Neural cell (in vitro differentiated cells): ENCODE data around the gene ERH. TPM values are rescaled to one million over a fixed set of nuclear protein-coding genes. Genes with fewer than 3 reads are reported as not detected.

Experiments
- H2AFZ ChIP-seq: fragments of 200-600, 300-800 bp; sonication (generic), shearing (Covaris generic); 2 replicates; pipeline ENCODE4 v1.6.0; 2014; ENCODE audit warnings: low read depth, mild to moderate bottlenecking, antibody characterized with exemption, low read length, moderate library complexity
- H3F3A ChIP-seq: fragments of 200-600 bp; shearing (Covaris generic); 2 replicates; pipeline ENCODE4 v1.6.1; 2016; ENCODE audit warnings: mild to moderate bottlenecking, moderate library complexity, mixed read lengths, antibody characterized with exemption, low read length; ENCODE audit not compliant: insufficient read depth, poor library complexity, severe bottlenecking
- H3K27ac ChIP-seq: fragments of 200-600, 300-800 bp; sonication (generic), shearing (Covaris generic); 2 replicates; pipeline ENCODE4 v1.5.1; 2014; ENCODE audit warnings: mild to moderate bottlenecking, low read length, moderate library complexity
- H3K27me3 ChIP-seq: fragments of 300-800, 200-600 bp; sonication (generic), shearing (Covaris generic); 2 replicates; pipeline ENCODE4 v1.6.0; 2014; ENCODE audit warnings: mild to moderate bottlenecking, low read depth, low read length, moderate library complexity; ENCODE audit not compliant: insufficient read depth
- H3K36me3 ChIP-seq: fragments of 300-800, 200-600 bp; sonication (generic), shearing (Covaris generic); 2 replicates; pipeline ENCODE4 v1.5.1; 2014; ENCODE audit warnings: mild to moderate bottlenecking, antibody characterized with exemption, low read length, moderate library complexity; ENCODE audit not compliant: insufficient read depth
- H3K4me2 ChIP-seq: fragments of 300-800, 200-600 bp; sonication (generic), shearing (Covaris generic); 2 replicates; pipeline ENCODE4 v1.6.0; 2014; ENCODE audit warnings: mild to moderate bottlenecking, low read length
- H3K4me3 ChIP-seq: fragments of 300-800, 200-600 bp; sonication (generic), shearing (Covaris generic); 2 replicates; pipeline ENCODE4 v1.5.1; 2014; ENCODE audit warnings: mild to moderate bottlenecking, low read length, moderate library complexity
- H3K79me2 ChIP-seq: fragments of 200-600 bp; shearing (Covaris generic); replicated peaks from 2 replicates; pipeline ENCODE4 v1.6.0; 2014; ENCODE audit warnings: mild to moderate bottlenecking, low read length, moderate library complexity; ENCODE audit not compliant: insufficient read depth
- H3K9ac ChIP-seq: fragments of 300-800, 200-600 bp; sonication (generic), shearing (Covaris generic); 2 replicates; pipeline ENCODE4 v1.6.1; 2016; ENCODE audit warnings: mild to moderate bottlenecking, low read length, mixed read lengths
- H3K9me2 ChIP-seq: fragments of 200-600 bp; shearing (Covaris generic); 2 replicates; pipeline ENCODE4 v1.6.1; 2016; ENCODE audit warnings: mild to moderate bottlenecking, low read length, mixed read lengths; ENCODE audit not compliant: insufficient read depth
- H3K9me3 ChIP-seq: fragments of 200-600, 300-800 bp; sonication (generic), shearing (Covaris generic); 2 replicates; pipeline ENCODE4 v1.6.1; 2016; ENCODE audit warnings: mild to moderate bottlenecking, mixed run types, low read length, moderate library complexity, mixed read lengths
- H4K20me1 ChIP-seq: fragments of 200-600 bp; shearing (Covaris generic); 2 replicates; pipeline ENCODE4 v1.6.1; 2016; ENCODE audit warnings: mild to moderate bottlenecking, mixed run types; ENCODE audit not compliant: insufficient read depth
- EP300 ChIP-seq: fragments of 450-650 bp; conservative IDR thresholded peaks from 2 replicates; pipeline ENCODE4 v1.6.1; 2014; ENCODE audit warnings: antibody characterized with exemption, mild to moderate bottlenecking, moderate library complexity; ENCODE audit not compliant: poor library complexity, severe bottlenecking
- EZH2 ChIP-seq: fragments of 200-600, 300-800 bp; shearing (Covaris generic), sonication (generic); IDR thresholded peaks from 2 replicates; pipeline ENCODE4 v1.6.1; 2014; ENCODE audit warnings: antibody characterized with exemption, low read length, borderline replicate concordance, mild to moderate bottlenecking; ENCODE audit not compliant: insufficient read depth, poor library complexity, severe bottlenecking
- MXI1 ChIP-seq: fragments of 450-650 bp; conservative IDR thresholded peaks from 2 replicates; pipeline ENCODE4 v1.6.1; 2014; ENCODE audit warnings: antibody characterized with exemption, mild to moderate bottlenecking; ENCODE audit not compliant: poor library complexity, severe bottlenecking
- POLR2AphosphoS5 ChIP-seq: IDR thresholded peaks from 2 replicates; pipeline ENCODE4 v1.6.1; 2012
- RAD21 ChIP-seq: fragments of 450-650 bp; conservative IDR thresholded peaks from 2 replicates; pipeline ENCODE4 v1.6.1; 2014; ENCODE audit warnings: antibody characterized with exemption, mild to moderate bottlenecking, moderate library complexity
- SMC3 ChIP-seq: fragments of 450-650 bp; conservative IDR thresholded peaks from 2 replicates; pipeline ENCODE4 v1.6.1; 2014; ENCODE audit warnings: antibody characterized with exemption, mild to moderate bottlenecking, moderate library complexity; ENCODE audit not compliant: poor library complexity
- TAF1 ChIP-seq: IDR thresholded peaks from 2 replicates; pipeline ENCODE4 v1.6.1; 2012; ENCODE audit warnings: low read depth
- polyA plus RNA-seq: library from polyadenylated mRNA; depleted of rRNA; stranded (reverse); fragments of >200 nt; gene quantifications from 2 replicates; pipeline ENCODE4 v1.2.3, GENCODE V29; 2014
- TF ChIP-seq, protein P1 (sequence below): fragments of 450-650 bp; IDR thresholded peaks from 2 replicates; pipeline ENCODE4 v1.5.1; 2014; ENCODE audit warnings: antibody characterized with exemption, mild to moderate bottlenecking, moderate library complexity; ENCODE audit not compliant: poor library complexity, severe bottlenecking
- TF ChIP-seq, protein P2 (sequence below): IDR thresholded peaks from 2 replicates; pipeline ENCODE4 v1.6.1; 2012; ENCODE audit warnings: borderline replicate concordance

The ERH gene
- polyA plus RNA-seq, 1 donor from 2014 or later: 480 TPM

DNA sequence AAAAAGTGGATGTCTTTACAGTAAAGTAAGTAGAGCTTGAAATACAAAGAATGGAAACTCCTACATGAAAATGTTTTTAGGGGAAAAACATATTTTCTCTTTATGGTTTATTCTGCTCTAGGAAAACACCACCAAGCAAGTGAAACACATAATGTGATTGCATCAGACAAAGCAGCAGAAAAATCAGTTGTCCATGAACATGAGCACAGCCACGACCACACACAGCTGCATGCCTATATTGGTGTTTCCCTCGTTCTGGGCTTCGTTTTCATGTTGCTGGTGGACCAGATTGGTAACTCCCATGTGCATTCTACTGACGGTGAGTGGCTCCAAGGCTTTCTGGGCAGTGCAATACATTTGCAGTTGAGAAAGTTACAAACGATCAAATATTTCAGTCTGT lies 43.8 kb upstream of the ERH start:
- Histone ChIP-seq H3K4me3 (no peak overlapping the region), H4K20me1 (no peaks in the 10 kb centered on the region)
- no peak for TF ChIP-seq RAD21
- TF ChIP-seq, protein P1, sequence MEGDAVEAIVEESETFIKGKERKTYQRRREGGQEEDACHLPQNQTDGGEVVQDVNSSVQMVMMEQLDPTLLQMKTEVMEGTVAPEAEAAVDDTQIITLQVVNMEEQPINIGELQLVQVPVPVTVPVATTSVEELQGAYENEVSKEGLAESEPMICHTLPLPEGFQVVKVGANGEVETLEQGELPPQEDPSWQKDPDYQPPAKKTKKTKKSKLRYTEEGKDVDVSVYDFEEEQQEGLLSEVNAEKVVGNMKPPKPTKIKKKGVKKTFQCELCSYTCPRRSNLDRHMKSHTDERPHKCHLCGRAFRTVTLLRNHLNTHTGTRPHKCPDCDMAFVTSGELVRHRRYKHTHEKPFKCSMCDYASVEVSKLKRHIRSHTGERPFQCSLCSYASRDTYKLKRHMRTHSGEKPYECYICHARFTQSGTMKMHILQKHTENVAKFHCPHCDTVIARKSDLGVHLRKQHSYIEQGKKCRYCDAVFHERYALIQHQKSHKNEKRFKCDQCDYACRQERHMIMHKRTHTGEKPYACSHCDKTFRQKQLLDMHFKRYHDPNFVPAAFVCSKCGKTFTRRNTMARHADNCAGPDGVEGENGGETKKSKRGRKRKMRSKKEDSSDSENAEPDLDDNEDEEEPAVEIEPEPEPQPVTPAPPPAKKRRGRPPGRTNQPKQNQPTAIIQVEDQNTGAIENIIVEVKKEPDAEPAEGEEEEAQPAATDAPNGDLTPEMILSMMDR: no peak
- no peak for TF ChIP-seq MXI1
- TF ChIP-seq, protein P2, sequence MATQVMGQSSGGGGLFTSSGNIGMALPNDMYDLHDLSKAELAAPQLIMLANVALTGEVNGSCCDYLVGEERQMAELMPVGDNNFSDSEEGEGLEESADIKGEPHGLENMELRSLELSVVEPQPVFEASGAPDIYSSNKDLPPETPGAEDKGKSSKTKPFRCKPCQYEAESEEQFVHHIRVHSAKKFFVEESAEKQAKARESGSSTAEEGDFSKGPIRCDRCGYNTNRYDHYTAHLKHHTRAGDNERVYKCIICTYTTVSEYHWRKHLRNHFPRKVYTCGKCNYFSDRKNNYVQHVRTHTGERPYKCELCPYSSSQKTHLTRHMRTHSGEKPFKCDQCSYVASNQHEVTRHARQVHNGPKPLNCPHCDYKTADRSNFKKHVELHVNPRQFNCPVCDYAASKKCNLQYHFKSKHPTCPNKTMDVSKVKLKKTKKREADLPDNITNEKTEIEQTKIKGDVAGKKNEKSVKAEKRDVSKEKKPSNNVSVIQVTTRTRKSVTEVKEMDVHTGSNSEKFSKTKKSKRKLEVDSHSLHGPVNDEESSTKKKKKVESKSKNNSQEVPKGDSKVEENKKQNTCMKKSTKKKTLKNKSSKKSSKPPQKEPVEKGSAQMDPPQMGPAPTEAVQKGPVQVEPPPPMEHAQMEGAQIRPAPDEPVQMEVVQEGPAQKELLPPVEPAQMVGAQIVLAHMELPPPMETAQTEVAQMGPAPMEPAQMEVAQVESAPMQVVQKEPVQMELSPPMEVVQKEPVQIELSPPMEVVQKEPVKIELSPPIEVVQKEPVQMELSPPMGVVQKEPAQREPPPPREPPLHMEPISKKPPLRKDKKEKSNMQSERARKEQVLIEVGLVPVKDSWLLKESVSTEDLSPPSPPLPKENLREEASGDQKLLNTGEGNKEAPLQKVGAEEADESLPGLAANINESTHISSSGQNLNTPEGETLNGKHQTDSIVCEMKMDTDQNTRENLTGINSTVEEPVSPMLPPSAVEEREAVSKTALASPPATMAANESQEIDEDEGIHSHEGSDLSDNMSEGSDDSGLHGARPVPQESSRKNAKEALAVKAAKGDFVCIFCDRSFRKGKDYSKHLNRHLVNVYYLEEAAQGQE: no peak
- no peak for TF ChIP-seq EZH2
- no peak for TF ChIP-seq EP300
- no peak for TF ChIP-seq TAF1
- no peak for TF ChIP-seq POLR2AphosphoS5
- no peak for TF ChIP-seq SMC3

DNA sequence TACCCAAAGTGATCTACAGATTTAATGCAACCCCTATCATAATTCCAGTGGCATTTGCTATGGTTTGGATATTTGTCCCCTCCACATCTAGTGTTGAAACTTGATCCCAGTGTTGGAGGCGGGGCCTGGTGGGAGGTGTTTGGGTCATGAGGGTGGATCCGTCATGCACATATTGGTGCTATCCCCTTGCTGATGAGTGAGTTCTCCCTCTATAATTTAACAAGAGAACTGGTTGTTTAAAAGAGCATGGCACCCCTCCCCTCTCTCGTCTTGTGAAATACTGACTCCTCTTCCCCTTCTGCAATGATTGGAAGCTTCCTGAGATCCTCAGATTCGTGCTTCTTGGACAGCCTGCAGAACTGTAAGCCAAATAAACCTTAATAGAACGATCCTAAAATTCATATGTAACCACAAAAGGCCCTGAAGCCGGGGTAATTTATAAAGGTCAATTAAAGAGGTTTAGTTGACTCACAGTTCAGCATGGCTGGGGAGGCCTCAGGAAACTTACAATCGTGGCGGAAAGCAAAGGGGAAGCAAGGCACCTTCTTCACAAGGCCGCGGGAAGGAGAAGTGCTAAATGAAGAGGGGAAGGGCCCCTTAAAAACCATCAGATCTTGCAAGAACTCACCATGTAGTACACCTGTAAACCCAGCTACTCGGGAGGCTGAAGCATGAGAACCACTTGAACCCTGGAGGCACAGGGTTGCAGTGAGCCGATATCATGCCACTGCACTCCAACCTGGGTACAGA lies 41.6 kb upstream of the ERH start:
- no peaks in the 10 kb centered on the region for H4K20me1 ChIP-seq
- no peak overlapping the region for H3K4me3 ChIP-seq
- no peaks in the 10 kb centered on the region for H3K27me3 ChIP-seq
- H3K79me2 ChIP-seq: peaks cover 6% of the 10 kb centered on the region
- no peaks in the 10 kb centered on the region for H3K9me2 ChIP-seq
- no peak overlapping the region for H2AFZ ChIP-seq
- H3K36me3 ChIP-seq: no peaks in the 10 kb centered on the region
- H3K9me3 ChIP-seq: no peaks in the 10 kb centered on the region
- H3F3A ChIP-seq: no peaks in the 10 kb centered on the region
- H3K27ac ChIP-seq: no peak overlapping the region
- no peak overlapping the region for H3K4me2 ChIP-seq
- no peak for TF ChIP-seq POLR2AphosphoS5
- TF ChIP-seq, protein P2: no peak
- no peak for TF ChIP-seq MXI1
- TF ChIP-seq RAD21: no peak
- no peak for TF ChIP-seq EP300
- no peak for TF ChIP-seq SMC3
- TF ChIP-seq, protein P1: no peak
- no peak for TF ChIP-seq EZH2
- no peak overlapping the region for H3K9ac ChIP-seq

More for the DNA sequence above, 43.8 kb upstream of the ERH start:
- no peak overlapping the region for H2AFZ ChIP-seq
- H3K79me2 ChIP-seq: no peaks in the 10 kb centered on the region
- H3K27me3 ChIP-seq: no peaks in the 10 kb centered on the region
- no peaks in the 10 kb centered on the region for H3K9me3 ChIP-seq
- H3K9ac ChIP-seq: no peak overlapping the region
- no peak overlapping the region for H3K4me2 ChIP-seq
- no peaks in the 10 kb centered on the region for H3F3A ChIP-seq
- H3K27ac ChIP-seq: no peak overlapping the region
- no peaks in the 10 kb centered on the region for H3K9me2 ChIP-seq
- H3K36me3 ChIP-seq: no peaks in the 10 kb centered on the region
